ENCODE results near the gene PLXDC1. TPM values are rescaled to one million over a fixed set of nuclear protein-coding genes. Genes with fewer than 3 reads are reported as not detected.

PLXDC1 gene
- total RNA-seq, 1 donor: 2.9 TPM

DNA sequence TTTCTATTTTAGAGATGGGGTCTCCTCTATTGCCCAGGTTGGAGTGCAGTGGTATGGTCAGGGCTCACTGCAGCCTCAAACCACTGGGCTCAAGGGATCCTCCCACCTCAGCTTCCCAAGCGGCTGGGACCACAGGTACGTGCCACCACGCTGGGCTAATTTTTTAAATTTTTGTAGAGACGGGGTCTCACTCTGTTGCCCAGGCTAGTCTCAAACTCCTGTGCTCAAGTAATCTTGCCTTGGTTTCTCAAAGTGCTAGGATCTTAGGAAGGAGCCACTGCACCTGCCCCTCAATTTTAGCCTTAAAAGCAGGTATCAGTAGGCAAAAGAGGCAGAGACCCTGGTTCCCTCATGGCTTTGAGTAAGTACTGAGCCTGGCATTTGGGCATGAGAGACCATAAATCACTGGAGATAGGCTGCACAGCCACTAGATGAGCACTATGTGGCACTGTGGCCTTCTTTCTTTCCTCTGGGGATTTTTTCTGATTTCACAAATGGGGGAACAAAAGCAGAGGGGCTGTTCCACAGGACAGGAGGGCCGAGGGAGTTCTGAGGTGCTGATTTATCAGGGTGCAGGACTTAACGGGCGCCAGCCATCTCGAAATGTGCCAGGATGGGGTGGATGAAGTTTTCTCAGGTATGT is 82.2 kb downstream of the PLXDC1 start:
- Histone ChIP-seq H2AFZ (ENCODE audit: low read length) (no peak overlapping the region), H3K4me3 (ENCODE audit: insufficient read depth, low read length) (no peak overlapping the region), H4K20me1 (ENCODE audit: insufficient read depth, low read length) (no peaks in the 10 kb centered on the region), H3K4me2 (ENCODE audit: insufficient read depth, low read length) (no peak overlapping the region), H3K36me3 (ENCODE audit: insufficient read depth, low read length) (no peaks in the 10 kb centered on the region), H3K9me3 (ENCODE audit: low read depth, low read length) (no peaks in the 10 kb centered on the region), H3K79me2 (ENCODE audit: insufficient read depth, low read length) (no peaks in the 10 kb centered on the region), H3K4me1 (ENCODE audit: insufficient read depth, low read length) (peaks cover 8% of the 10 kb centered on the region), H3K27me3 (ENCODE audit: insufficient read depth, low read length) (peaks cover 37% of the 10 kb centered on the region), H3K27ac (ENCODE audit: low read depth, low read length) (no peak overlapping the region)
- peak; percentile 91 for DNase-seq (ENCODE audit: insufficient read length, low spot score, missing footprints)
- TF ChIP-seq, protein P1, sequence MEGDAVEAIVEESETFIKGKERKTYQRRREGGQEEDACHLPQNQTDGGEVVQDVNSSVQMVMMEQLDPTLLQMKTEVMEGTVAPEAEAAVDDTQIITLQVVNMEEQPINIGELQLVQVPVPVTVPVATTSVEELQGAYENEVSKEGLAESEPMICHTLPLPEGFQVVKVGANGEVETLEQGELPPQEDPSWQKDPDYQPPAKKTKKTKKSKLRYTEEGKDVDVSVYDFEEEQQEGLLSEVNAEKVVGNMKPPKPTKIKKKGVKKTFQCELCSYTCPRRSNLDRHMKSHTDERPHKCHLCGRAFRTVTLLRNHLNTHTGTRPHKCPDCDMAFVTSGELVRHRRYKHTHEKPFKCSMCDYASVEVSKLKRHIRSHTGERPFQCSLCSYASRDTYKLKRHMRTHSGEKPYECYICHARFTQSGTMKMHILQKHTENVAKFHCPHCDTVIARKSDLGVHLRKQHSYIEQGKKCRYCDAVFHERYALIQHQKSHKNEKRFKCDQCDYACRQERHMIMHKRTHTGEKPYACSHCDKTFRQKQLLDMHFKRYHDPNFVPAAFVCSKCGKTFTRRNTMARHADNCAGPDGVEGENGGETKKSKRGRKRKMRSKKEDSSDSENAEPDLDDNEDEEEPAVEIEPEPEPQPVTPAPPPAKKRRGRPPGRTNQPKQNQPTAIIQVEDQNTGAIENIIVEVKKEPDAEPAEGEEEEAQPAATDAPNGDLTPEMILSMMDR (IDR thresholded peaks at IDR 0.05; ENCODE audit: extremely low read depth, low read depth, low read length): peak; percentile 77

DNA sequence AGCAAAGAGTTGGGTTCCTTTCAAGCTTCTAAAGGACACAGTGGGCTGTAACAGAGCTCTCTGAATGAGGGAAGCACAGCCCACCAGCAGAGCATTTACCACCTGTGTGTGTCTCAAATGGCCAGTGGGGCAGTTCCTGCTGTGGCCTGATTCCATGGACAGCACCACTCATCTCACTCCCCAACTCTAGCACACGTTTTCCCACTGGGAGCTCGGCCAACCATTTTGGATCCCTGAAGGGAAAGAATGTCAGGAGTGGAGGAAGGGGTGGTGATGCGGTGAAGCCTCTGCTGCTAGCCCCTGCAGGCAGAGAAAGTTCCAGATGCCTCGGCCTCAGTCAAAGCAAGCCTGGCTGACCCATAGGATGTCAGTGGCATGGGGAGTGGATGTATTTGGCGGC is 86.6 kb downstream of the PLXDC1 start:
- DNase-seq (ENCODE audit: insufficient read length, low spot score, missing footprints): no peak
- H3K9me3 ChIP-seq (ENCODE audit: low read depth, low read length): no peaks in the 10 kb centered on the region
- H4K20me1 ChIP-seq (ENCODE audit: insufficient read depth, low read length): no peaks in the 10 kb centered on the region
- H3K27ac ChIP-seq (ENCODE audit: low read depth, low read length): no peak overlapping the region
- peak overlapping the region; percentile 35 for H3K4me2 ChIP-seq (ENCODE audit: insufficient read depth, low read length)
- H3K79me2 ChIP-seq (ENCODE audit: insufficient read depth, low read length): no peaks in the 10 kb centered on the region
- peaks cover 26% of the 10 kb centered on the region for H3K4me1 ChIP-seq (ENCODE audit: insufficient read depth, low read length)
- peaks cover 28% of the 10 kb centered on the region for H3K27me3 ChIP-seq (ENCODE audit: insufficient read depth, low read length)
- H3K4me3 ChIP-seq (ENCODE audit: insufficient read depth, low read length): no peak overlapping the region
- no peaks in the 10 kb centered on the region for H3K36me3 ChIP-seq (ENCODE audit: insufficient read depth, low read length)
- TF ChIP-seq, protein P1 (IDR thresholded peaks at IDR 0.05; ENCODE audit: extremely low read depth, low read depth, low read length): no peak
- H2AFZ ChIP-seq (ENCODE audit: low read length): peak overlapping the region; percentile 18

DNA sequence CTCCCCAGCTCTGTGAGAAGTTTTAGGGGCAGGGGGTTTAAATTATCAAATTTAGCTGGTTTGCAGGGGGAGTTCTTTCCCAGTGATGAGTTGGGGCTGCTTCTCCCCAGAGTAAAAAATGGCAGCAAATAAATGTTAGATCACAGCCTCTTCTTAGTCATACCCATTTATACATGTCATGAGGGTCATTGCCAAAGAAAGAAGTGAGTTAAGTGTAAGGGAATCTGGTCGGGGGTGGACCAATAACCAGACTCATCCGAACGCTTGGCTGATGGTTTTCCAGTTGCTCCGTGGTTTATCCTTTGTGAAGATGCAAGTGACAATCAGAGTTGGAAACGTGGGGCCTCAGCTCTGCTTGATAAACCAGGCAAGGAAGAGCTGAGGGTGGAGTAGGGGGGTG is 87.1 kb downstream of the PLXDC1 start:
- no peak overlapping the region for H3K4me3 ChIP-seq (ENCODE audit: insufficient read depth, low read length)
- H4K20me1 ChIP-seq (ENCODE audit: insufficient read depth, low read length): no peaks in the 10 kb centered on the region
- peaks cover 28% of the 10 kb centered on the region for H3K27me3 ChIP-seq (ENCODE audit: insufficient read depth, low read length)
- H3K36me3 ChIP-seq (ENCODE audit: insufficient read depth, low read length): no peaks in the 10 kb centered on the region
- H3K27ac ChIP-seq (ENCODE audit: low read depth, low read length): no peak overlapping the region
- peak; percentile 92 for DNase-seq (ENCODE audit: insufficient read length, low spot score, missing footprints)
- no peaks in the 10 kb centered on the region for H3K79me2 ChIP-seq (ENCODE audit: insufficient read depth, low read length)
- no peaks in the 10 kb centered on the region for H3K9me3 ChIP-seq (ENCODE audit: low read depth, low read length)
- H3K4me1 ChIP-seq (ENCODE audit: insufficient read depth, low read length): peaks cover 26% of the 10 kb centered on the region
- peak overlapping the region; percentile 53 for H3K4me2 ChIP-seq (ENCODE audit: insufficient read depth, low read length)
- H2AFZ ChIP-seq (ENCODE audit: low read length): peak overlapping the region; percentile 18
- TF ChIP-seq, protein P1 (IDR thresholded peaks at IDR 0.05; ENCODE audit: extremely low read depth, low read depth, low read length): no peak

DNA sequence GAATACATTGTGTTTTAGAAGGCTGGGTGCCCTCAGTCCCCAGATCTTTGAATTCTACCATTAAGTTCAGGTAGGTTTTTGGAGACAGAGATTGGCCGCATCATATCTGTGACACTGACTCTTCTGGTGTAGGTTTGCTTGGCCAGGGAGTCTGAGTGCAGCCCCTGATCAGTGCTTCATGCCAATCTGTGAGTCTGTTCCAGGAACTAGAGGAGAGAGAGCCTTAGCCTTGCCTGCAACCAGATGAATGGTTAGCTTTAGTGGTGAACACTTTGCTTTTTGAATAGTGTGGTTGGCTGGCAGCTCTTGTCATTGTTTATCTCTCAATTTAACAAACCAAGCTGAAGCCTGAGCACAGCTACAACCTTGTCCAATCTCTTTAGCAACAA is 87.8 kb downstream of the PLXDC1 start:
- Histone ChIP-seq H3K36me3 (ENCODE audit: insufficient read depth, low read length) (no peaks in the 10 kb centered on the region), H3K4me2 (ENCODE audit: insufficient read depth, low read length) (peak overlapping the region; percentile 47), H3K27ac (ENCODE audit: low read depth, low read length) (no peak overlapping the region), H3K4me3 (ENCODE audit: insufficient read depth, low read length) (no peak overlapping the region), H4K20me1 (ENCODE audit: insufficient read depth, low read length) (no peaks in the 10 kb centered on the region), H2AFZ (ENCODE audit: low read length) (no peak overlapping the region), H3K27me3 (ENCODE audit: insufficient read depth, low read length) (peaks cover 26% of the 10 kb centered on the region), H3K79me2 (ENCODE audit: insufficient read depth, low read length) (no peaks in the 10 kb centered on the region), H3K9me3 (ENCODE audit: low read depth, low read length) (no peaks in the 10 kb centered on the region), H3K4me1 (ENCODE audit: insufficient read depth, low read length) (peaks cover 26% of the 10 kb centered on the region)
- no peak for DNase-seq (ENCODE audit: insufficient read length, low spot score, missing footprints)
- TF ChIP-seq, protein P1 (IDR thresholded peaks at IDR 0.05; ENCODE audit: extremely low read depth, low read depth, low read length): no peak

Measured in osteoblast (primary cell).